ENCODE results near the gene RIOX2.

Gene RIOX2

GRCh38 chr3:97960993-97961766 lies 11.1 kb downstream of the RIOX2 start:
- H3K9me3 ChIP-seq (ENCODE audit: control insufficient read depth, low read depth, low read length) = no peaks in the 10 kb centered on the region
- H3K9ac ChIP-seq (ENCODE audit: low read length) = no peak overlapping the region
- no peaks in the 10 kb centered on the region for H3K36me3 ChIP-seq (ENCODE audit: control insufficient read depth, low read depth, low read length)
- H3K27ac ChIP-seq (ENCODE audit: low read length) = no peak overlapping the region
- no peaks in the 10 kb centered on the region for H3K27me3 ChIP-seq (ENCODE audit: control insufficient read depth, insufficient read depth, low read length)
- no peak overlapping the region for H3K4me3 ChIP-seq (ENCODE audit: low read length)
- no peaks in the 10 kb centered on the region for H3K4me1 ChIP-seq (ENCODE audit: control insufficient read depth, low read depth, low read length)

DNA sequence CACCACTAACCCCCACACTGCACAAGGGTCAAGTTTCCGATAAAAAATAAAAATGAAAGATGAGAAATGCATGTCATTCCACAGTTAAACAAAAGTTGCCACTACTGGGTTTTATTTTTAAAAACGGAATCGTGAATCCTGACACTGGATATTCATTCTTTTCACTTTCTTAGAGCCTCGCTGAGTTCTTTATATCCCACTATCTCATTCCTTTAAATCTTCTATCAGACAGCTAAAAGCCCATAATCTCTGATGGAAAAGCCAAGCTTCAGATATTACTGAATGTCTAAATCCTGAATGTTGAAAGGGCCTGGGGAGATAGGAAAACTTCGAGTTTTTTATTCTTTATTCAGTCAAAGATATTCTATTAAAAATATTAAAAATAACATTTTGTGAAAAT lies 11.7 kb downstream of the RIOX2 start:
- Histone ChIP-seq H3K4me1 (ENCODE audit: control insufficient read depth, low read depth, low read length) (no peaks in the 10 kb centered on the region), H3K9me3 (ENCODE audit: control insufficient read depth, low read depth, low read length) (no peaks in the 10 kb centered on the region), H3K27me3 (ENCODE audit: control insufficient read depth, insufficient read depth, low read length) (no peaks in the 10 kb centered on the region), H3K4me3 (ENCODE audit: low read length) (no peak overlapping the region), H3K27ac (ENCODE audit: low read length) (no peak overlapping the region), H3K9ac (ENCODE audit: low read length) (no peak overlapping the region), H3K36me3 (ENCODE audit: control insufficient read depth, low read depth, low read length) (no peaks in the 10 kb centered on the region)

DNA sequence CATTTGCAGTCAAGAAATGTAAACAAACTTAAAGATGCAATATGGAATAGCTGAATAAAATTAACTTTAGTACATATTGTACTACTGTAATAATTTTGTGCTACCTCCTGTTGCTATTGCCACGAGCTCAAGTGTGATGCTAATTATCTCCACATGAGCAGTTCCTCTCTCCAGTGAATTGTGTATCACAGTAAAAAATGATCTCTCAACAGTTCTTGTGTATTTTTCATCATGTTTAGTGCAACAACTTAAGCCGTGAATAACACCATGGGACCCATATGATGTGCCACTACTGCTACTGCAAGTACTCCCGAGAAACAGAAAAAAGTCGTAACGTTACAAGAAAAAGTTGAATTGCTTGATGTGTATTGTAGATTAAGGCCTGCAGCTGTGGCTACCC lies 12.4 kb downstream of the RIOX2 start:
- Histone ChIP-seq H3K36me3 (ENCODE audit: control insufficient read depth, low read depth, low read length) (no peaks in the 10 kb centered on the region), H3K27ac (ENCODE audit: low read length) (no peak overlapping the region), H3K9me3 (ENCODE audit: control insufficient read depth, low read depth, low read length) (no peaks in the 10 kb centered on the region), H3K4me1 (ENCODE audit: control insufficient read depth, low read depth, low read length) (no peaks in the 10 kb centered on the region), H3K4me3 (ENCODE audit: low read length) (no peak overlapping the region), H3K27me3 (ENCODE audit: control insufficient read depth, insufficient read depth, low read length) (no peaks in the 10 kb centered on the region), H3K9ac (ENCODE audit: low read length) (no peak overlapping the region)

GRCh38 chr3:97958796-97959195 lies 13.4 kb downstream of the RIOX2 start:
- no peak overlapping the region for H3K4me3 ChIP-seq (ENCODE audit: low read length)
- H3K9ac ChIP-seq (ENCODE audit: low read length) = no peak overlapping the region
- H3K27ac ChIP-seq (ENCODE audit: low read length) = no peak overlapping the region
- no peaks in the 10 kb centered on the region for H3K4me1 ChIP-seq (ENCODE audit: control insufficient read depth, low read depth, low read length)
- no peaks in the 10 kb centered on the region for H3K9me3 ChIP-seq (ENCODE audit: control insufficient read depth, low read depth, low read length)
- H3K27me3 ChIP-seq (ENCODE audit: control insufficient read depth, insufficient read depth, low read length) = no peaks in the 10 kb centered on the region
- H3K36me3 ChIP-seq (ENCODE audit: control insufficient read depth, low read depth, low read length) = no peaks in the 10 kb centered on the region

DNA sequence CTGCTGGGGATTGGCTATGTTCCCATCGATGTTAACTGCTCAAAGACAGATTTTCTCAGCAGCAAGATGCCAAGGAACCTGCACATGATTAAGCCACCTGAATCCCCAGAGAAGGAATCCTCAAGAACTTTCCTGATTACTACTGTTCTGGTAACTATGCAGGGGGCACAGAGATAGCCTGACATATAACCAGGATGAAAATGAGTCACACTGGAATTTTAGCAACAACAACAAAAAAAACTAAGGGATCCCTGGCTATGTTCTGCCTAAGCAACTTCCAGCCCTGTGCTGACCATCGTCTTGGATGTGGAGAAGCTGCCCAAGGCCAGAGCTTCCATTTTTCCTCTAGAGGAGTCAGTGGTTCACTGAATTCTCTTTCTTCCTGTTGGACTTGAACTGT lies 13.8 kb downstream of the RIOX2 start:
- no peaks in the 10 kb centered on the region for H3K4me1 ChIP-seq (ENCODE audit: control insufficient read depth, low read depth, low read length)
- H3K27me3 ChIP-seq (ENCODE audit: control insufficient read depth, insufficient read depth, low read length) = no peaks in the 10 kb centered on the region
- H3K9ac ChIP-seq (ENCODE audit: low read length) = no peak overlapping the region
- no peak overlapping the region for H3K4me3 ChIP-seq (ENCODE audit: low read length)
- H3K36me3 ChIP-seq (ENCODE audit: control insufficient read depth, low read depth, low read length) = no peaks in the 10 kb centered on the region
- H3K27ac ChIP-seq (ENCODE audit: low read length) = no peak overlapping the region
- no peaks in the 10 kb centered on the region for H3K9me3 ChIP-seq (ENCODE audit: control insufficient read depth, low read depth, low read length)

- Histone ChIP-seq H3K27me3 (ENCODE audit: control insufficient read depth, insufficient read depth, low read length) (no peaks in the 10 kb centered on the region), H3K27ac (ENCODE audit: low read length) (no peak overlapping the region), H3K9me3 (ENCODE audit: control insufficient read depth, low read depth, low read length) (no peaks in the 10 kb centered on the region), H3K9ac (ENCODE audit: low read length) (no peak overlapping the region), H3K4me3 (ENCODE audit: low read length) (no peak overlapping the region), H3K4me1 (ENCODE audit: control insufficient read depth, low read depth, low read length) (no peaks in the 10 kb centered on the region), H3K36me3 (ENCODE audit: control insufficient read depth, low read depth, low read length) (no peaks in the 10 kb centered on the region)
Measured at GRCh38 chr3:97957617-97958311, 14.5 kb downstream of the RIOX2 start.

DNA sequence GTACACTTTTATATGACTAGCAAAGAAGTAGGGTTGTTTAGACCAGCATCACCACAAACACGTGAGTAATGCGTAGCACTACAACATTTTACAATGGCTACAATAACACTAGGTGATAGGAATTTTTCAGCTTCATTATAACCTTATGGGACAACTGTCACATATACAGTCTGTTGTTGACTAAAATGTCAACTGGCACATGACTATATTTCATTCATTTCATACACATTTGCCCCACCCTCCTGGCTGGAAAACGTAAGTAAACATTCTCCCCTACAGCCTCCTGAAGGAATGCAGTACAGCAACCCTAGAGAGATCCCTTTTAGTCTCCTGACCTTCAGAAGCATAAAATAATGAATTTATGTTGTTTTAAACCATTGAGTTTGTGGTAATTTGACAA lies 16.2 kb downstream of the RIOX2 start:
- Histone ChIP-seq H3K36me3 (ENCODE audit: control insufficient read depth, low read depth, low read length) (no peaks in the 10 kb centered on the region), H3K27ac (ENCODE audit: low read length) (no peak overlapping the region), H3K9me3 (ENCODE audit: control insufficient read depth, low read depth, low read length) (no peaks in the 10 kb centered on the region), H3K9ac (ENCODE audit: low read length) (no peak overlapping the region), H3K27me3 (ENCODE audit: control insufficient read depth, insufficient read depth, low read length) (no peaks in the 10 kb centered on the region), H3K4me3 (ENCODE audit: low read length) (no peak overlapping the region), H3K4me1 (ENCODE audit: control insufficient read depth, low read depth, low read length) (no peaks in the 10 kb centered on the region)

GRCh38 chr3:97954228-97954827 lies 17.9 kb downstream of the RIOX2 start:
- no peaks in the 10 kb centered on the region for H3K9me3 ChIP-seq (ENCODE audit: control insufficient read depth, low read depth, low read length)
- no peak overlapping the region for H3K4me3 ChIP-seq (ENCODE audit: low read length)
- no peaks in the 10 kb centered on the region for H3K27me3 ChIP-seq (ENCODE audit: control insufficient read depth, insufficient read depth, low read length)
- no peak overlapping the region for H3K27ac ChIP-seq (ENCODE audit: low read length)
- no peak overlapping the region for H3K9ac ChIP-seq (ENCODE audit: low read length)
- H3K36me3 ChIP-seq (ENCODE audit: control insufficient read depth, low read depth, low read length) = no peaks in the 10 kb centered on the region
- no peaks in the 10 kb centered on the region for H3K4me1 ChIP-seq (ENCODE audit: control insufficient read depth, low read depth, low read length)

DNA sequence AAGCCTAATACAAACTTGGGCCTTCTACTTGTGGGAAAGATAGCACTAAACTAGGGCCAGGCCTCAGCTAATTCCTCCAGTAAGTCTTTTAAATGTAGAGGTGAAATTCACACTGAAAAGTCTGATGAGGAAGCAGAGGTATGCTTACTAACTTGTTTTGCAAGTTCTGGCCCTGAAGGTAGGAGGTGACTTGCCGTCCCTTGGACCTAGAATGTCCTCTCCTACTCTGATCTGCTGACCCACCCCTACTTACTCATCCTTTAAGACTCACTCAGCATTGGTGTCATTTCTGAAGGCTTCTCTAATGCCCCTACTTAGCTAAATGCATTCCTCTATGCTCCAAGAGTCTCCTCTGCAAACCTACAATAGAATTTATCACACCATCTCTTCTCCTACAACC lies 19.4 kb downstream of the RIOX2 start:
- Histone ChIP-seq H3K36me3 (ENCODE audit: control insufficient read depth, low read depth, low read length) (no peaks in the 10 kb centered on the region), H3K9ac (ENCODE audit: low read length) (no peak overlapping the region), H3K27ac (ENCODE audit: low read length) (no peak overlapping the region)

GRCh38 chr3:97952280-97952679 lies 20.0 kb downstream of the RIOX2 start:
- Histone ChIP-seq H3K4me1 (ENCODE audit: control insufficient read depth, low read depth, low read length) (no peaks in the 10 kb centered on the region), H3K36me3 (ENCODE audit: control insufficient read depth, low read depth, low read length) (no peaks in the 10 kb centered on the region), H3K27me3 (ENCODE audit: control insufficient read depth, insufficient read depth, low read length) (no peaks in the 10 kb centered on the region), H3K9ac (ENCODE audit: low read length) (no peak overlapping the region), H3K4me3 (ENCODE audit: low read length) (no peak overlapping the region), H3K9me3 (ENCODE audit: control insufficient read depth, low read depth, low read length) (no peaks in the 10 kb centered on the region), H3K27ac (ENCODE audit: low read length) (no peak overlapping the region)

More for the DNA sequence above, 19.4 kb downstream of the RIOX2 start:
- Histone ChIP-seq H3K27me3 (ENCODE audit: control insufficient read depth, insufficient read depth, low read length) (no peaks in the 10 kb centered on the region), H3K4me1 (ENCODE audit: control insufficient read depth, low read depth, low read length) (no peaks in the 10 kb centered on the region), H3K4me3 (ENCODE audit: low read length) (no peak overlapping the region), H3K9me3 (ENCODE audit: control insufficient read depth, low read depth, low read length) (no peaks in the 10 kb centered on the region)

DNA sequence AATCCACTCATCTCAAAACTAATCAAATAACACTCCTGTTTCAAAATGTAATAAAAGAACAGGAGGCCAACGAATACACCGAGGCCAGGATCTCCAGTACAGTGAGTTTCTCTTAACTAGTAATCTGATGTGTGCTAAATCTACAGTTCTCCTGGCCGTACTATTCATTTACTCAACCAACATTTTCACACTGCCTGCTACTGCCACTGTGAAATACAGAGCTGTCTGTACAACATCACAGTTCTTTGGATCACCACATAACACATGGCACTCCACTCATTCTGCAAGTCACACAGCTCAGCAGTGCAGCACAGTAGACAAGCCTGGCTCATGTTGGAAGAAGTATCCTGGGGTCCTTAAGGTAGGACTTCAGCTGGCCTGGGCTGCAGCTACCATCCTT lies 21.9 kb downstream of the RIOX2 start:
- Histone ChIP-seq H3K27ac (ENCODE audit: low read length) (no peak overlapping the region), H3K9me3 (ENCODE audit: control insufficient read depth, low read depth, low read length) (no peaks in the 10 kb centered on the region), H3K4me1 (ENCODE audit: control insufficient read depth, low read depth, low read length) (no peaks in the 10 kb centered on the region), H3K27me3 (ENCODE audit: control insufficient read depth, insufficient read depth, low read length) (no peaks in the 10 kb centered on the region), H3K36me3 (ENCODE audit: control insufficient read depth, low read depth, low read length) (peaks cover 6% of the 10 kb centered on the region), H3K9ac (ENCODE audit: low read length) (no peak overlapping the region), H3K4me3 (ENCODE audit: low read length) (no peak overlapping the region)

Data from iPS-18a (cell line).